ENCODE results near the gene C1S.
"Not testable (repeated sequence)": the region's sequence is repeated elsewhere in the genome, so short reads cannot be mapped to it uniquely, and the experiment has no call there.

The C1S gene

DNA sequence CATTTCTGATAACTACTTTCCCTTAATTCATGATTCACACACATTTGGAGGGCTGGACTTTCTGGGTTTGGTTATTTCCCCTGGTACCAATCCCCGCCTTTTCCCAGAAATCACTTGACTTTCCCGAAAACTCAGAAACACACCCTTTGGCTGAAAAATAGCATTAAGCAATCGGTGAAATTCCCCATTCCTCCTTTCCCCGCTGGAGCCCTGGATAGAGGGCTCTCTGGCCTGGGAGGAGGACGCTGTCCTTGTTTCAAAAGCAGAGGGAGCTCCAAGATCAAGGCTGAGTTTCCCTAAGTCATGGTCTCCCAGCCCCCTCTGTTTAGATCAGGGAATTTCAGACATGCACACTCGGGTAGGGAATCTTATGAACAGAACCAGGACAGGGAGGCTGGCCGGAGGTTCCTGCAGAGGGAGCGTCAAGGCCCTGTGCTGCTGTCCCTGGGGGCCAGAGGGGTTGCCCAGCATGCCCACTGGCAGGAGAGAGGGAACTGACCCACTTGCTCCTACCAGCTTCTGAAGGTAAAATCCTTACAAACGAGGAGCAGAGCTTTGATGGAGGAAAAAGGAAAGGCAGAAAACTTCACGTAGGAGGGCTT, at the start of gene C1S:
Gene C1S (plus strand): TSS at position 366 of the 602 bp plus-strand sequence. CDS start 1,195 bp downstream, outside the sequence.
- FAIRE-seq = no peak

- FAIRE-seq = not testable (repeated sequence)
Observed at GRCh38 chr12:7011398-7011797, 49.1 kb upstream of the C1S start.

- FAIRE-seq = no peak
Observed at GRCh38 chr12:7012024-7012607, 48.4 kb upstream of the C1S start.

DNA sequence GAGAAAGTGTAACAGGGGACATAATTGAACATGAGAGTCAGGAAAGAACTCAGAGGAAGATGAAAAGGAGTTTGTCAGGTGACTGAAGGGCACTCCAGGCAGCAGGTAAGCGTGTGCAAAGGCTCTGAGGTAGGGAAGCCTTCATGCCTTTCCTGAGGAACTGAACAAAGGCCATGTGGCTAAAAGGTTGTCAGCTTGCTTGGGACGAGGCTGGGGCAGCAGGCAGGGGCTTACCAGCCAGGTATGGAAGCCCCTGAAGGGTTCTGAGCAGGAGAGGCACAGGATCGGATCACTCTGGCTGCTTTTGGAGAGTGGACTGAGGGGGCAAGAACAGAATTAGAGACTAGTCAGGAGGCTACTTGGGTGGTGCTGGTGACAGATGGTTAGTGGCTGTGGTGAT, 47.4 kb upstream of the C1S start:
- FAIRE-seq = no peak

GRCh38 chr12:7015555-7016370, 44.8 kb upstream of the C1S start:
- FAIRE-seq = no peak

DNA sequence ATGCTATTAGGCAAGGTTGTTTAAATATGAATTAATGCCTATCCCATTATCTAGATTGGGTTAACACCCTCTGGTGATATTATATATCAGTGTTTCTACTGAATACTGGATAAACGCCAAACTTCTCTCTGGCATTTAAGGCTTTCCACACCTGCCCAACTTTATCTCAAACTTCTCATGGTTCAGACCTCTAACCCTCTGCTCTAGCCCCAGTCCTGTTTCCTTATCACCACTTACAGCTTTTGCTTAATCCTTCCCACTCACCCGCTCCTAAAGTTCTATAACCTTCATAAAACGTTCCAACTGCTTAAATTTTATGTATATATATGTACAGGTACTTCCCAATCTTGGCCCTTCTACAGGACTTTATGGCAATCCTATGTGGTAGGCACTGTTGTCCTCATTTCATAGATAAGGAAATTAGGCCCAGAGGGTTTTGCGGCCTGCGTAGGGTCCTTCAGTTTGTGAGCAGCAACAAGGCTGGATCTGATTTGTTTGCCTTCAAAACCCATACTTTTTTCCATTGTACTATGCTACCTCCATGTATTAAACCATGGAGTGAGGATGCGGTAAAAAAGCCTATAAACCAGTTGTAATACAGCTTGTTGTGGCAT, 43.5 kb upstream of the C1S start:
- no peak for FAIRE-seq

GRCh38 chr12:7017870-7018349, 42.6 kb upstream of the C1S start:
- no peak for FAIRE-seq

DNA sequence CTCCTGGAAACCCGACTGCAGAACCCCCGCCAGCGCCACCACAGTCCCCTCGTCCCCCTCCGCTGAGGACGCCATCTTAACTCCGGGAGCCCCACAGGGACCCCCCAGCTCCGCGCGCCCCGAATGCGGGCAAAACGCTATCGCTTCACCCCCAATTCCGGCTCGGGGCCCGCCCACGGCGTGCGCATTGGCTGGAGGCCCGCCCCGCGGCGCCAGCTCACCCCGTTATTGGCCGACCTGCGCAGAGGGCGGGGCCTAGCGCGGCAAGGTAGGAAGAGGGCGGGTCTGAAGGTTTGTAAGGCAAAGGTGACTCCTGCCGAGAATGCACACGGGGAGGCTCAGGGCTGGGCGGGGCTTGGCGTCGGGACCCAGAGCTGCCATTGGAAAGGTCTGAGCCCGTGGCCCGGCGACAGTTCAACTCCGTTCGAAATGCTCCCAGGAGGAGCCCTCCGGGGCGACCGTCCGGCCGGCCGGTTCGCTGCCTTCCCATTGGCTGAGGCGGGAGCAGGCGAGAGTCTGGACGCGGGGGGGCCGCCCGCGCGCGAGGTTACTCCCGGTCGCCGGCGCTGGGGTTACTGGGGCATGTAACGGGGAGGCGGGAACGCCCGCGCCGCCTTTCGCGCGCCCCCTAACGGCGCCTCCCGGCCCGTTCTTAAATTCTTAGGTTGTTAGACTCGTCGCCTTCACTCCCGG, 42.0 kb upstream of the C1S start, which contains the start of gene LPCAT3:
Gene LPCAT3 (minus strand): TSS at position 127 of the 693 bp plus-strand sequence. CDS start 52 bp downstream, at position 75.
- peak; percentile 13 for FAIRE-seq

DNA sequence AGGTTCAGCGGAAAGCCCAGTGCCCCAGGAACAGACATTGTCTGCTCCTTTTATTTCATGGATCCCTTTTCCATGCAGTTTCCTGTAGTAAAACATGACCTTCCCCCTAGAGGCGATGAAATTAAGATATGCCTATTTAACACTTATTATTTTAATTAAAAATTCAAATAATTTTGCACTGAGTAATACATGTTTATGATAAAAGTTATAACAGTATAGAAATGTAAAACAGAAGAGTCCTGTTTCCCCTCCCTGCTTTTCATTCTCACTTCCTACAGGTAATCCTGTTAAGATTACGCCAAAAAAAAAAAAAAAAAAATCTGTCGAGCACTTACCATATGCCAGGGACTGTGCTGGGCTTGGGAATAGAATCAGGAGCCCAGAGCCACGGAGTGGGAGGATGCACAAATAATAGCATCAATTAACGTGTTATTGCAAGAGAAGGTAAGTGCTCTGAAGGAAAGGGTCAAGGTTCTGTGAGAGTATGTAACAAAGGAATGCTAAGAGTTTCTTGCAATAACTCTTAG, 41.4 kb upstream of the C1S start:
- no peak for FAIRE-seq

DNA sequence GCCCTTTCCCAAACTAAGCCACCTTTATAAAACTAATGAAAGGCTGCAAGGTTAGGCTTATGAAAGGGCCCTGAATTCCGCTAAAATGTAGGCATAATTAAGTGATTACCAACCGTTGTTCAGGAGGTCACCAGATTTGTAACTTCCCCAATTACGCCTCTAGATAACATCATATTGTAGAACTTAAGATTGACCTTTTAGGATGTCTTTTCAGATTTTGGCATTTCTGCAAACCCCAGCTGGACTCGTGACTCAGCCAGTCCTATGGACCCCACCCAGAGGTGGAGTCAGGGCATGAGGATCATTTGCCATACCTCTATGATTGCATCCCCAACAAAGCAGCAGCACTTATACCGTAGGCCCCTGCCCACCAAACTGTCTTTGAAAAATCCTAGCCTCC, 38.6 kb upstream of the C1S start:
- FAIRE-seq = no peak

GRCh38 chr12:7023114-7023513, 37.4 kb upstream of the C1S start:
- no peak for FAIRE-seq

DNA sequence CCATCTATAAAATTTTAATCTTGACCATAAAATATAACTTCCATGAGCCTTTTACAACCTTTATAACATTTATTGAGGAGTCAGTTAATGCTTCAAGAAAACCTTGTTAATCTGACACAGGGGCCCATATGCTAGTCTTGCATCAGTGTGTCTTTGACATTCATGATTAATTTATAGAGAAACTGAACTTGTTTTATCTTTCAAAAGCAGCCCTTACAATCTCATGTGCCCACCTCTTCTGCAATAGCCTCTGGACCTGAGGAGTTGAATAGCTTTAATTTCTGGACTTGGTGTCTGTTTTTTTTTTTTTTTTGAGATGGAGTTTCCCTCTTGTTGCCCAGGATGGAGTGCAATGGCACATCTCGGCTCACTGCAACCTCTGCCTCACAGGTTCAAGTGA, 33.7 kb upstream of the C1S start:
- no peak for FAIRE-seq

DNA sequence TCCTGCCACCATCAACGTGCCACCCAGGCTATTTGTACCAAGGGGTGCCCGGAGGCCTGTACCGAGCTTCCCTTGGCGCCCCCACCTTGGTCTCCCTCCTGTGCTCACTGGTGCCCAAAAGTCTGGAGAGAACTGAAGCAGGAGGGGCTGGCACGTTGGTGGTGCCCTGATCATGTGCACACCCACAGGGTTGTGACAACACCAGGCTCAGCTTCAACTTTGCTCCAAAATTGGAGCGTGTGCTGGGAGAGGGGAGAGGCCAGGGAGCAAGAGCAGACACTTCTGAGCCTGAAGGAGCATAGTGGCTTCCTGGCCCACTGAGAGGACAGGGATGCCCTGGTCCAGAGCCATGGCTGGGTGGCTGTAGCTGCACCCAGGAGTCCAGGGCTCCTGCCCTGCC, 29.2 kb upstream of the C1S start:
- FAIRE-seq = no peak

- FAIRE-seq = no peak
Observed at GRCh38 chr12:7032990-7033389, 27.5 kb upstream of the C1S start.

DNA sequence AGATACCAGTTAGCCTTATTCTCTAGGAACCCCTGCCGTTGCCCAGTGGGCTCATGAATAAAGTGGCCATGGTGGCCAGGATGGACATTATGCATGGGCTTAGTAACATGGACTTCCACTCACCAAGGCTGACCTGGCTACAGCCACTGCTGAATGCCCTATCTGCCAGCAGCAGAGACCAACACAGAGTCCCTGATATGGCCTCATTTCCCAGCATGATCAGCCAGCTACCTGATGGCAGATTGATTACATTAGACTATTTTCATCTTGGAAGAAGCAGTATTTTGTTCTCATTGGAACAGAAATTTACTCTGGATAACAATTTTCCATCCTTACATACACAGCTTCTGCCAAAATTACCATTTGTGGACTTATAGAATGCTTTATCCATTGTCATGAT, 26.1 kb upstream of the C1S start:
- FAIRE-seq = no peak

- no peak for FAIRE-seq
Observed at GRCh38 chr12:7035463-7035862, 25.1 kb upstream of the C1S start.

- not testable (repeated sequence) for FAIRE-seq
Observed at GRCh38 chr12:7037411-7037810, 23.1 kb upstream of the C1S start.

DNA sequence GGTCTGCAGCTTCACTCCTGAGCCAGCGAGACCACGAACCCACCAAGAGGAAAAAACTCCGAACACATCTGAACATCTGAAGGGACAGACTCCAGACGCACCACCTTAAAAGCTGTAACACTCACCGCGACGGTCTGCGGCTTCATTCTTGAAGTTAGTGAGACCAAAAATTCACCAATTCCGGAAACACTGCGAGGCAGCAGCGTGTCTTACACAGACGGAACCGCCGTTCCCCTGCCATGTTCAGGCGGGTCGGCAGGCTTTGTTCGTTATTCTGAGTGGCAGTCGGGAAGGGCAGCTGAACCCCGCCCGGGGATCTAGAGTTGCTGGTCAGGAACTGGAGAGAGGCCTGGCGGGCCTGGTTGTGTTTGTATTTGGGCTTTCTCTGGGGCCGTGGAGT, 21.9 kb upstream of the C1S start:
- FAIRE-seq = no peak

- no peak for FAIRE-seq
Observed at GRCh38 chr12:7039403-7039802, 21.1 kb upstream of the C1S start.

GRCh38 chr12:7042842-7043241, 17.7 kb upstream of the C1S start:
- FAIRE-seq = peak; percentile 53

- FAIRE-seq = no peak
Observed at GRCh38 chr12:7045913-7046312, 14.6 kb upstream of the C1S start.

DNA sequence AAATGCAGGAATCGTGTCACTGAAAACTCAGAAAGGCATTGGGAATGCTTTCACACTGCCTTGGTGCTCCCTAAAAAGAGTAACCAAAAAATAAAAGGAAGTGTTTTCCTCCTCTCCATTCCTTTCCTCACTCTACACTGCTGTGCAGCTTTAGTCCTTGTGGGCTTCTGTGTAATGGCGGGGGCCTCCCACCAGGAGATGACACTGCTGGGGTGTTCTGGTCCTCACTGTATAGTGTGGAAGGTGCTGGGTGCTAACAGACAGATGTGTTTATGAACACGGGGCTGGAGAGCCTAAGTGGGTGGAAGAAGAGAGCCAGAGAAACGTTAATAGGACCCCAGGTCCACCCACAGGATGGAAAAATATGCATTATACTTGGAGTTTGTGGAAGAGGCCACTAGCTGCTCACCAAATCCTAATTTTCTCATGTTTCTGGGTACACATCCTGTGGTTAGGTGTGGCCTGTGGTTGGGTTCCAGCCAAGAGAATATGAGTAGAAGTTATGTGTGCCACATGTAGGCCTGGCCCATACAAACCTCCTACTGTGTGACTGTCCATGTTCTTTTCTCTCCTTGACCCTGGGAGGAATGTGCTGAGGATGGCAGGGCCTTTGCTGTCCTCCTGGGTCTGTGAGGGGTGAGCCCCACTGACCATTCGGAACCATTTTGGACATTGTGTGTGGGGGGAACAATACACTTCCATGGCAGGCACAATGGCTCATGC, 14.0 kb upstream of the C1S start:
- no peak for FAIRE-seq

Data from TTC549 (cell line).